Activated CD4-positive, alpha-beta T cell treated with anti-CD3 and anti-CD28 coated beads, Interleukin-2, amount 50 U/mL, for 16 hours (primary cell): Measurements from ENCODE around the gene DCAF7.

Experiments used
- DNase-seq: peaks from one replicate; pipeline ENCODE4 v3.0.0-alpha.2; 2020

The DCAF7 gene

DNA sequence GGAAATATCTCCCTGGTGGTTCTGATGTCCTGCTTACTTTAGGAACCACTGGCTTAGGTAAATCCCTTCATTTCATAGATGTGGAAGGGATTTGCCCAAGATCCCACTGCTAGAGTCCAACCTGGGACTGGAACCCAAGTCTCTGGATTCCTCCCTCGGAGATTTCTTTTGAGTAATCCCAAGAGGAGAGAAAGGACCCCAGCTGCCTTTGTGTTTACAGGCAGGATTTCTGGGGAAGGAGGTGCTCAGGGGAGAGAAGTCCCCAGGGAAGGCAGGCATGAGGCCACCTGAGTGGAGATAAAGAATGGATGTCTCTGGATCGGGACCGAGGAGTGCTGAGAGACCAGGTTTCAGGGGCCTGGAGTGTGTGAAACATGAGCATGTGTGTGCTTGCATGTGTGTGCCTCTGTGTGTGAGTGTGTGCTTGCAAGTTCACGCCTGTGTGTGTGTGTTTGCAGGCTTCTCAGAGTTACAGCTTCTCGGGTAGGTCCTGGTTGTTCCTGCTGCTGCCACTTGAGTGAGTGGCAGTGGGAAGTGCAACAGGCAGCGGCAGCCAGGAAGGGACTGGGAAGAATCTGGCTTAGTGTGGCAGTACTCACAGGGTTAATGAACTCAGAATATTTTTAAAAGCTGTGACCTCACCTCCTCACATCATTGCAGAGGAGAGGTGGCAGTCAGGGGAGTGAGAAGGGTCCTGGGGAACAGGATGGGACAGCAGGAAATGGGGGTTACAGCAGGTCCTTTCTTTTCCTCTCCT is 24.9 kb upstream of the DCAF7 start:
- DNase-seq: no peak

DNA sequence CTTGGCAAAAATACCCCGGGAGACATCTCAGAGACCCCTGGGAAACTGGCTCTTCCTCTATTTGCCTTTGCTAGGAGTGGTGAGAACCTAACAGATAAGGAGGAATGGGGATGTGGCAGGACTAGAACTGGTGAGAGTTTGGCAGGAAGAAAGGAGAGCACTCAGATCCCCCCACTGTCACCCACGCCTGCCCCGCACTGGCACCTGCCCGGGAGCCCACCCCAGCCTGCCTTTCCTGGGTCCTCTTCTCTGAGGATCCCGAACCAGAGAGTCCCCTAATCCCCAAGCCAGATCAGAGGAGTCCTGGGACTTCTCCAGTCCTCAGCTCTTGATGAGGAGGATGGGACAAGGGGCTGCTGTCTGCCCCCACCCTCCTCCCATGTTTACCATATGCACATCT is 23.4 kb upstream of the DCAF7 start:
- no peak for DNase-seq

DNA sequence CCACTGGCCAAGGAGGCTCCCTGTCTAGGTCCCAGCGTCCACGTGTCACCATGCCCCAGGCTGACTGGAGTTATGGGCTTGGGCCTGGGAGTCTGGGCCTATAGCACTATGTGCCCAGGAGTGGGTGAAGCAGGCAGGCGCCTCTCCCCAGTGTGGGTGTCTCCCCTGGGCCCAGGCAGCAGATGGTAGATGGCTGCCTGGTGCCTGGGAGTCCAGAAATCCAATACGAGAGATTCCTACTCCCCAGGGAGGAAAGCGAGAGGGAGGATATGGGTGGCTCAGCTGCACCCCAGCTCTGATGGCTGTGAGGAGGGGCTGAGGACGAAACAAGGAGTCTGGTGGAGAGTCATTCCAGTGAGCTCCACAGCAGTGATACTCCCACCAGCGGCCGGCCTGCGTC is 22.1 kb upstream of the DCAF7 start:
- no peak for DNase-seq

DNA sequence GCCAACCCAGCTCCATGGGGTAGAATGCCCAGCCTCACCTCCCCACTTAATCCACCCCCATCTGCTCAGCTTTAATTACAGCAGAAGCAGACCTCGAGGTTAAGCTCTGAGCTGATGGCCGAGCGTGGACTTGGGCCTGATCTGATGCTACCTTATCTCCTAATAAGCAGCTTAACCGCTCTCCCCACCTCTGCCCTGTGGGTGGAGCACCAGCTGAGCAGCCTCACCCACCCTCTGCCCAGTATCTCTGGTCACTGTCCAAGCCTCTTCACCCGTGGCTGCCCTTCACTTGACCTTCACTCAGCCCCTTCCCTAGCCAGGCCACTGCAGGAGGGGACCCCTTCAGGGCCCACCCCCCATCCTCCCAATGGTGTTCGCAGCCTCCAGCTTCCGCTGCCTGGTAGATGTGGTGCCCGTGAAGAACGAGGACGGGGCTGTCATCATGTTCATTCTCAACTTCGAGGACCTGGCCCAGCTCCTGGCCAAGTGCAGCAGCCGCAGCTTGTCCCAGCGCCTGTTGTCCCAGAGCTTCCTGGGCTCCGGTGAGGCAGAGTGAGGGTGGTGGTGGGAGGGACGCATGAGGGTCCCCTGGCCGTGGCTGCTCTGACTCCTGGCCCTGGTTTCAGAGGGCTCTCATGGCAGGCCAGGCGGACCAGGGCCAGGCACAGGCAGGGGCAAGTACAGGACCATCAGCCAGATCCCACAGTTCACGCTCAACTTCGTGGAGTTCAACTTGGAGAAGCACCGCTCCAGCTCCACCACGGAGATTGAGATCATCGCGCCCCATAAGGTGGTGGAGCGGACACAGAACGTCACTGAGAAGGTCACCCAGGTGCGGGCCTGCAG is 20.3 kb upstream of the DCAF7 start:
- no peak for DNase-seq

DNA sequence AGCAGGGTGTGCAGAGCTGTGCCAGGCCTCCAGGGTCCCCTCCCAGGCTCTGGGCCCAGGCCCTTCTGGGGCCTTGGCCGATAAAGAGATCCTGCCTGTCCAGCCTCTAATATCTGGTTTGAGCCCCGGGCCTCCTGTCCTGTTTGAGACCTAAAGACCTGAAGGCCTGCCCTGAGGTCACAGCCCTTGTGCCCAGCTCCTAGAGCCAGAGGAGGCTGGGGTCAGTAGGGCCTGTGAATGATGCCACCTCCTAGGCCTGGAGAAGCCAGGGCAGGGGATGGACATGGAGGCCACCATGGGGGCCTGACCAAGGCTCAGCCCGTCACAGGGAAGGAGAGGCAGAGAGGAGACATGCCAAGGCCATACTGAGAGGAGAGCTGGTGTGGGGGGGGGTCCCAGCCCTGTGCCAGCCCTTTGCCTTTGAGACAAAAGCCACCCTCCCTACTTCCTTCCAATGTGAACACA is 19.7 kb upstream of the DCAF7 start:
- DNase-seq: no peak

DNA sequence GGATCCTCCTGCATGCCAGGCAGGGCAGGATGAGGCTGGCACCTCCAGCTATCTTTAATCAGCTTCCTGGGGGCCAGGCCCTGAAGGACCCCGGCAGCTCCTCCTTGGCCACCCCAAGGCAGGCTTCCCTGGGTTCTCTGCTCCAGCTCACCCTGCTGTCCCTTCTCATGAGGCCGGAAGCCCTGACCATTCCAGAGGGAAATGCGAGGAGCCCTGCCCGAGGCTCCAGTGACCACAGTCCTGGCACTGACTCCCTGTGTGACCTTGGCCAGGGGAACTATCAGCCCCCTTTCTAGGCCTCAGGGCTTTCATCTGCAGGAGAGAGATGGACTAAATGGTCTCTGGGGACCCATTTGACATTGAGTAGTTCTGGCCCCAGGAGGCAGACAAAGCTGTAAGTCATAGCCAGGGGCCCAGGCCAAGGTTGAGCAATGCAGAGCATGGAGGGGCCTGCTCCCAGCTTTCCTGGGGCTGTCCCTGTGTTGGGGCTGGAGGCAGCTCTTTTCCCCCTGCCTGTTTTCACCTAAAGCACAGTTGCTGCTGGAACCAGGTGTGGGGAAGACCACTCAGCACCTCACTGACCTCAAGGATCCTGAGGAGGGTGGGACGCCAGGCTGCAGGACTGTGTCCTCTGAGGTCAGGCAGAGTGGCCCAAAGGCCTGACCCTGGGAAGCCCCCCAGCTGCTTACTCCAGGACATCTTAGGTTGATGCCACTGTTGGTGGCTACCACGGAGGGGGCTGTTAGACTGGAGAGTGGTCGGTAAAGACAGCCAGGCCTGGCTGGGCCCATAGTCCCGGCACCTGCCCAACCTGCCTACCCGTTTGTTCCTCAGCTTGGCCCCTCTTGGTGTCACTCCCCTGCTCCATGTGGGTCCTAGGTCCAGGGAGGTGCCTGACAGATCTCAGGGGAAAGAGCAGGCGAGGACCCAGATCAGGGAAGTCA is 19.0 kb upstream of the DCAF7 start:
- no peak for DNase-seq

DNA sequence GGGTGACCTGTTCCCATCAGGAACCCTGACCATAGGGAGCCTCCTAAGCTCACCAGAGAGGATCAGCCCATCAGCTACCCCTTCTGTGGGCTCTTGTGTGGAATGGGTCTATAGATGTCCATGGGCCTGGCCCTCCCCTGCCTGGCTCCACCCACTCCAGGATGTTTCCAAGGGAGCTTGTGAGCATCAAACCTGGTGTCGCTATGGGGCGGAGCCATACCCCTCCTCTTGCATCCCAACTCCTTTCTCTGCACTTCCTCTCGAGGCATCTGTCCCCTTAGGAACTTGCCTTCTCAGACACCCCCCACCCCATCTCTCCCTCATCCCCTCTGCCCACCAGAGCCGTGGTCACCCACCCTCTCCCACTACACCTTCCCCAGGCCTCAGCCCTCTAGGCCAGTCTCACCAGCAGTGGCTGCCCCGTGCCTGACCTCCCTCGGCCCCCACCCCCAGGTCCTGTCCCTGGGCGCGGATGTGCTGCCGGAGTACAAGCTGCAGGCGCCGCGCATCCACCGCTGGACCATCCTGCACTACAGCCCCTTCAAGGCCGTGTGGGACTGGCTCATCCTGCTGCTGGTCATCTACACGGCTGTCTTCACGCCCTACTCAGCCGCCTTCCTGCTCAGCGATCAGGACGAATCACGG is 16.7 kb upstream of the DCAF7 start:
- no peak for DNase-seq

DNA sequence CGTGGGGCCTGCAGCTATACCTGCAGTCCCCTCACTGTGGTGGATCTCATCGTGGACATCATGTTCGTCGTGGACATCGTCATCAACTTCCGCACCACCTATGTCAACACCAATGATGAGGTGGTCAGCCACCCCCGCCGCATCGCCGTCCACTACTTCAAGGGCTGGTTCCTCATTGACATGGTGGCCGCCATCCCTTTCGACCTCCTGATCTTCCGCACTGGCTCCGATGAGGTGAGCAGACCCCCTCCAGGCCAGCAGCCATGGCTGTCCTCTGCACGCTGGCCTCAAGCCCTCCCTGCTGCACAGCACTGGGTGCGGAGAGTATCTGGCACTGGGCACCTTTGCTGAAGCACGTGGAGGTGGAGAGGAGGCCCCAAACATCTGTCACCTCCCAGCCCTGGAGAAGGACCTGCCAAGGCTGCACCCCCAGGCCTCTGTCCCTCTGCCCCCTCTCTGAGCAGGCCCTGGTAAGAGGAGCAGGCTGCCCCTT is 16.2 kb upstream of the DCAF7 start:
- no peak for DNase-seq

DNA sequence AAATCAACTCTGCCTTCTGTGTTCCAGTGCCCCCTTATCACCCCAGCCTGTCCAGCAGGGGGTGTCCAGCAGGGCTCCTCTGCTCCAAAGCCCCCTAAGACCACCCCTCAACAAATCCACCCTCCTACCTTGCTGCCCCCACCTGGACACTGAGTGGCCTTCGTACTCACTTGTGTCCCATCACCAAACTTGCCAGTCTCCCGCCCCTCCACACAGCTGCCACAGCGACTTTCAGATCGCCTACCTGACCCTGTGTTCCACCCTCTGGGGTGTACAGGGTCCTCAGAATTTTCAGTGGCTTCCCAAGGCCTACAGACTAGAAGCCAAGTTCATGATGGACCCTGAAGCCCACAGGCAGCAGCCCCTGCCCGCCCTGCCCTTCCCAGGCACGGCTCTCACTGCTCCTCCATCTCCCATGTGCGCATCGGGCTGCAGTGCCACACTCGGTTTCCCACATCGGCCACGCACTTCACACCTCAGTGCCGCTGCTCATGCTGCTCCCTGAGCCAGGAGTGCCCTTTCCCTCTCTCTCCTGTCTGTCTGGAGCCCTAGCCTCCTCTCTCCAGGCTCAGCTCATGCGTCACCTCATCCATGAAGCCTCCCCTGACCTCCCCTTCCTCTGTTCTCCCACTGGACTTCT is 15.3 kb upstream of the DCAF7 start:
- DNase-seq: no peak

DNA sequence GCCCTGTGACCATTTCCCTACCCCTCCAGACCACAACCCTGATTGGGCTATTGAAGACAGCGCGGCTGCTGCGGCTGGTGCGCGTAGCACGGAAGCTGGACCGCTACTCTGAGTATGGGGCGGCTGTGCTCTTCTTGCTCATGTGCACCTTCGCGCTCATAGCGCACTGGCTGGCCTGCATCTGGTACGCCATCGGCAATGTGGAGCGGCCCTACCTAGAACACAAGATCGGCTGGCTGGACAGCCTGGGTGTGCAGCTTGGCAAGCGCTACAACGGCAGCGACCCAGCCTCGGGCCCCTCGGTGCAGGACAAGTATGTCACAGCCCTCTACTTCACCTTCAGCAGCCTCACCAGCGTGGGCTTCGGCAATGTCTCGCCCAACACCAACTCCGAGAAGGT is 14.6 kb upstream of the DCAF7 start:
- DNase-seq: no peak

DNA sequence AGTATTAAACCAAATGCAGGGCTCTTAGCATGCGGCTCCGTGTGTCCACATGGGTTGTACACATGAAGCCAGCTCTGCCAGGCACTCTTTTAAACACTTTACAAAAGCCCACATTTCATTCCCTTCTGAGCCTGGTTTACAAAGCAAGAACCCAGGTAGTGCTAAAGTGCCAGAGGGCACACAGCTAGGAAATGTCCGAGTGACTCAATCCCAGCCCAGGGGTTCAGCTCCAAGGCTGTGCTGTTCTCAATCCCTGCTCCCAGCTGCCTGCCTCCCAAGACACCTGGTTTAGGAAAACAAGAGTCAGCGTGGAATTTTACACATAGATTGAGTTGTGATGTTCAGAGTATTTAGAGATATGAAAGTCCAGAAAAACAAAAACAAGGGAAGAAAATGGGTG is 13.3 kb upstream of the DCAF7 start:
- DNase-seq: no peak

DNA sequence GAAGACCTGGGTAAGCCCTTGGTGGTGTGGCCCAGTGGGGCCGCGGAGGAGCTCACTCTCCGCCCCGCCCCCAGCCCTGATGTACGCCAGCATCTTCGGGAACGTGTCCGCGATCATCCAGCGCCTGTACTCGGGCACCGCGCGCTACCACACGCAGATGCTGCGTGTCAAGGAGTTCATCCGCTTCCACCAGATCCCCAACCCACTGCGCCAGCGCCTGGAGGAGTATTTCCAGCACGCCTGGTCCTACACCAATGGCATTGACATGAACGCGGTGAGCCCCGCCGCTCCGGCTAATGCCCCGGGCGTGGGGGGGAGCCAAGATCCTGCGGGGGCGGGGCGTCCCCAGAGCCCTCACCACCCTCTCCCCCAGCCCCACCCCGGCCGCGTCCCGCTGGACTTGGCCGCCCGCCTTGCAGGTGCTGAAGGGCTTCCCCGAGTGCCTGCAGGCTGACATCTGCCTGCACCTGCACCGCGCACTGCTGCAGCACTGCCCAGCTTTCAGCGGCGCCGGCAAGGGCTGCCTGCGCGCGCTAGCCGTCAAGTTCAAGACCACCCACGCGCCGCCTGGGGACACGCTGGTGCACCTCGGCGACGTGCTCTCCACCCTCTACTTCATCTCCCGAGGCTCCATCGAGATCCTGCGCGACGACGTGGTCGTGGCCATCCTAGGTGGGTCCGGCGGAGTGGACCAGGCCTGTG is 12.1 kb upstream of the DCAF7 start:
- no peak for DNase-seq

DNA sequence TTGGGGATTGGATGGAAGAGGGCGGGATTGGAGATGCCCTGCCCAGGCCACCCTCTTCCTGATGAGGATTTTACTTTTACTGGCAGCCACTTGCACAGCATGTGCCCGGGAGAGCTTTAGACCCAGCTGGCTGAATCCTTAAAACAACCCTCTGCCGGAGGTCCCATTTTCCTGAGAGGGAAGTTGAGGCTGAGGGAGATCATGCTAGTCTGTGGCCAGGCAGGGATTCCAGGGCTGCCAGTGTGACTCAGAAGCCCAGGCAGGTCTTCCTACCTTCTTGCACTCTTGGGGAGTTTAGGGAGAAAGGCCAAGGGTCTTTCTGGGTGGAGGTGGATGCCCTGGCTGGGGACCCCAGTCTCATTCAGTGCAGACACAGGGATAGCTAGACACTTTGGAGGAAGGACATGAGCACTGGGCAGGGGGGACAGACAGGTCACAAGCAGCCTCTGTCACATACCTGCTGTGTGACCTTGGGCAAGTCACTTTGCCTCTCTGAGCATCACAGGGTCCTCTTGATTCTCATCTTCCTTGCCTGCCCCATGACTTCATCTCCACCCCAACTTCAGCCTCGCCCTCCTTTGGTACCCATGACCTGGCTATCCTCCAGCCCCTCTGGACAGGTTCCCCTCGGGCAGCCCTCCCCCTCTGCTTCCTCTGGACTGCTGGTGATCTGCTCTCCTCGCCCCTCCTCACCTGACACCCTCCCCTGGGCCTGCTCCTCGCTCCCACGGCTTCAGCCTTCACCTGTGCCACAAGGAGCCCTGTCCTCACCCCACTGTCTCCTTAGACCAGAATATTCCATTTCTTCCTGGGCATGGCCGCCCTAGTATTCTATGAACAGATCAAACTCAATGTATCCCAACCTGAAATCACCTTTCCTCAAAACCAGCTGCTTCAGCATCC is 11.3 kb upstream of the DCAF7 start:
- DNase-seq: no peak

DNA sequence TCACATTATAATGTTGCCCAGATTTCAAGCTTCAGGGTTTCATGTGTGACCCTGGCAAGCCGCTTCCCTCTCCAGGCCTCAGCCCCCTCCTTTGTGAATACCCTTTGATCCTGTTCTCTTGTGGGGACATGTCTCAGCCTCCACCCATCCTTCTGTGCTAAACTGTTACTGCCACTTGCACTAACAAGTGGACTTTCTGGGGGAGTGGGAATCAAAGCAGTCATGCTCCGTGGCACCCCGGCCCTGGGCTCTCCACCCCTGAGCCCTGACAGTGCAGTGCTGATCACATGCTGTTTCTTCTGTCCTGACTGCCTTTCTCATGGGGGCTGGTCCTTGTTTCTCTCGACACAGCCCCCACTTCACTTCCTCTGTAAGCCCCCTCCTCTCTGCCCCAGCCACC is 9.7 kb upstream of the DCAF7 start:
- no peak for DNase-seq

DNA sequence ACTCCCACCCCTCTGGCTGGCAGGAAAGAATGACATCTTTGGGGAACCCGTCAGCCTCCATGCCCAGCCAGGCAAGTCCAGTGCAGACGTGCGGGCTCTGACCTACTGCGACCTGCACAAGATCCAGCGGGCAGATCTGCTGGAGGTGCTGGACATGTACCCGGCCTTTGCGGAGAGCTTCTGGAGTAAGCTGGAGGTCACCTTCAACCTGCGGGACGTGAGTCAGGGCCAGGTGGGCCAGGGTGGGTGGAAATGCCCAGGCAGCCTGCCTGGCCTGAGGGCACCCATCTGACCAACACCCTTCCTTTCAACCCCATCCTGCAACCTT is 8.1 kb upstream of the DCAF7 start:
- DNase-seq: no peak

DNA sequence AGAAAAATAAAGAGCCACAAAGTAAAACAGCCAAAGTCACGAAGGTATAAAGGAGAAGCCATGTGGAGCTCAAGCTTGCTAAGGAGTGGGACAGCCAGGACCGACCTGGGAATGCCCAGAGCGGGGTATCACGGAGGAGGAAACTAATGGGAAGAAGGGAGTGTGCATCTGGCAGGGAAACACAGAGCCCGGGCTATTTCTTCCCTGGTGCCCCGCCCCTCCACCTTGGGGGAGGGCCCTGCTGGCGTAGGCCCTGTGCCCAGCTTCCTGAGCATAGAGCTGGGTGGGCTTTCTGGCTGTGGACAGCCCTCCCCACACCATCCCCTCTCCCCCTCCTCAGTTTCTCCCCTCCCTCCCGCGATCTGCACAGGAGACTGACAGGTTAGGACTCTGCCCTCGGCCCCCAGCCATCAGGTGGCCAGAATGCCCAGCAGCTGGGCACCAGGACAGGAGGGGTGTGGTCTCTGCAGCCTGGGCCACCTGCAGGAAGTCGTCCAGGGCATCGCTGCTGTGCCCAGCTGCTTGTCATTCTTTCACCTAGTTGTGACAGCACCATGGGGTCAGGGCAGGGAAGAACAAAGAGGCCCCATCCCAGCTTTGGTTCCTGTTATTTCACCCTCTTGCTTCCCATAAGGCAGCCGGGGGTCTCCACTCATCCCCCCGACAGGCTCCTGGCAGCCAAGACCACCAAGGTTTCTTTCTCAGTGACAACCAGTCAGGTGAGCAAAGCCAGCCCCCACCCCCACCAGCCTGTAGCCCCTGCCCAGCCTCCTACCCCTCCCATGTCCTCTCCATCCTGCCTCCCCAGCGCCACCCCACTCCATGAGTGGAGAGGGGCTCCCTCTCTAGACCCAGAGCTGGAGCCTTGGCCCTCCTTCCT is 7.1 kb upstream of the DCAF7 start:
- no peak for DNase-seq

DNA sequence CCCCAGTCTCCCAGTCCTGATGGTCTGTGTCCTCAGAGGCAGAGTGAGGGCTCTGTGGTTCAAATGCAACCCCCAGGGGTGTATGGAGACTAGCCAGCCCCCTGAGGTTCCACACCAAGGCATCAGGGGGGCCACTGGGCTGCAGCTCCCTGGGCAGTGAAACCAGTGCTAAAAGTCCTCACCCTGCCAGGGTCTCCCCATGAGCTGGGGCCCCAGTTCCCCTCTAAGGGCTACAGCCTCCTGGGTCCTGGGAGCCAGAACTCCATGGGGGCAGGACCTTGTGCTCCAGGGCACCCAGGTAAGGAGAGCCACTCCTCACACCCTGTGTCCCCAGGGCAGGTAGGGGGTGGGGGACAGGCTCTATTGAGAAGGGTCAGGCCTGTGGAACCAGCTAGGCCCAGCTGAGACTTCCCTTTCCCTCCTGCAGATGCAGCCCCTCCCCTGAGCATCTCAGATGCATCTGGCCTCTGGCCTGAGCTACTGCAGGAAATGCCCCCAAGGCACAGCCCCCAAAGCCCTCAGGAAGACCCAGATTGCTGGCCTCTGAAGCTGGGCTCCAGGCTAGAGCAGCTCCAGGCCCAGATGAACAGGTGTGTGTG is 6.4 kb upstream of the DCAF7 start:
- DNase-seq: no peak

DNA sequence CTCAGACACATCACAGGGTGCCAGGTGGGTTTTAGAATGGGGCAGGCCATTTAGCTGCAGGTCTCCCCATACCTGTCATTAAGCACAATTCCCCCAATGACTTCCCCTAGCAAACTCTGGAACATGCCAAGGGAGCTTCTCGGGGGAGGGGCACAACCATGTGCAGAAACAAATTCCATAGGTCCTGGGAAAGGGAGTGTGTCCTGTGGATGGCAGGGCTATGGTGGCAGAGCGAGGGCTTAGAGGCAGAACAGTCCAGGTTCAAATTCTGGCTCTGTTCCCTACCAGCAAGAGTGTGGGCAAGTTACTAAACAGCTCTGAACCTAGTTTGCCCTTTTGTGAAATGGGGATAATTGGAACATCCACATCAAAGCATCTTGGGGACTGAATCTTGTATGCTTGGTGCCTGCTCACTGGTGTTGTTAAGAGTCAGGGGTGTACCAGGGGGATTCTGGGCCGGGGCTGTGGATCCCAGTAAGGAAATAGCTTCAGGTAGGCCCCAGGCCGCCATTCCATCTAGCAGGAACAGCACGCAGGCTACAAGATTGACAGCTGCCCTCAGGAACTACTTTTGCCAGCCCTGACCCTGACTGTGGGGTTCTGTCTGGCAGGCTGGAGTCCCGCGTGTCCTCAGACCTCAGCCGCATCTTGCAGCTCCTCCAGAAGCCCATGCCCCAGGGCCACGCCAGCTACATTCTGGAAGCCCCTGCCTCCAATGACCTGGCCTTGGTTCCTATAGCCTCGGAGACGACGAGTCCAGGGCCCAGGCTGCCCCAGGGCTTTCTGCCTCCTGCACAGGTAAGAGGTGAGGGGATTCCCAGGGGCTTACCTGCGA is 5.6 kb upstream of the DCAF7 start:
- DNase-seq: no peak
